SK-N-SH treated with all-trans-retinoic acid at 6 μM for 48 hours (cell line): ENCODE results near the gene IQSEC1.

Source experiments
- ARNTL ChIP-seq: fragments of 450-650 bp; formaldehyde crosslinking; IDR thresholded peaks from 2 replicates; pipeline ENCODE4 v1.5.0; 2020; ENCODE audit warnings: low read depth, mild to moderate bottlenecking, moderate library complexity, borderline replicate concordance
- CREB5 ChIP-seq: fragments of 250-450 bp; sonication (Bioruptor Pico); IDR thresholded peaks from 2 replicates; pipeline ENCODE4 v1.5.1; 2020; ENCODE audit warnings: low read depth, mild to moderate bottlenecking, moderate library complexity
- ESRRG ChIP-seq: fragments of 250-450 bp; sonication (Bioruptor Pico); IDR thresholded peaks from 2 replicates; pipeline ENCODE4 v1.6.1; 2021; ENCODE audit warnings: mild to moderate bottlenecking
- GLIS3 ChIP-seq: fragments of 250-450 bp; sonication (Bioruptor Pico); IDR thresholded peaks from 2 replicates; pipeline ENCODE4 v1.5.0; 2020; ENCODE audit warnings: mild to moderate bottlenecking, moderate library complexity
- ISL1 ChIP-seq: fragments of 250-450 bp; sonication (Bioruptor Pico); IDR thresholded peaks from 2 replicates; pipeline ENCODE4 v2.1.2; 2022; ENCODE audit warnings: mild to moderate bottlenecking, moderate library complexity
- OSR1 ChIP-seq: fragments of 250-450 bp; sonication (Bioruptor Pico); IDR thresholded peaks from 2 replicates; pipeline ENCODE4 v1.8.0; 2022; ENCODE audit warnings: moderate library complexity, mild to moderate bottlenecking, inconsistent platforms
- PATZ1 ChIP-seq: fragments of 250-450 bp; sonication (Bioruptor Pico); IDR thresholded peaks from 2 replicates; pipeline ENCODE4 v1.8.0; 2020; ENCODE audit warnings: mild to moderate bottlenecking, moderate library complexity, borderline replicate concordance
- PPARA ChIP-seq: fragments of 250-450 bp; sonication (Bioruptor Pico); IDR thresholded peaks from 2 replicates; pipeline ENCODE4 v1.5.0; 2020; ENCODE audit warnings: mild to moderate bottlenecking, borderline replicate concordance
- RARB ChIP-seq: fragments of 250-450 bp; sonication (Bioruptor Pico); IDR thresholded peaks from 2 replicates; pipeline ENCODE4 v1.8.0; 2021; ENCODE audit warnings: mild to moderate bottlenecking, moderate library complexity
- SNAI2 ChIP-seq: fragments of 250-450 bp; sonication (Bioruptor Pico); IDR thresholded peaks from 2 replicates; pipeline ENCODE4 v1.5.0; 2020; ENCODE audit warnings: mild to moderate bottlenecking, moderate library complexity
- TOX ChIP-seq: fragments of 250-450 bp; sonication (Bioruptor Pico); IDR thresholded peaks from 2 replicates; pipeline ENCODE4 v1.8.0; 2021; ENCODE audit warnings: mild to moderate bottlenecking, moderate library complexity, borderline replicate concordance
- ZFP30 ChIP-seq: fragments of 450-650 bp; formaldehyde crosslinking; IDR thresholded peaks from 2 replicates; pipeline ENCODE4 v1.5.0; 2022; ENCODE audit warnings: mild to moderate bottlenecking, moderate library complexity
- ZNF70 ChIP-seq: fragments of 450-650 bp; formaldehyde crosslinking; IDR thresholded peaks from 2 replicates; pipeline ENCODE4 v1.5.0; 2020; ENCODE audit warnings: mild to moderate bottlenecking, moderate library complexity

GRCh38 chr3:13012221-13012691, 61.0 kb downstream of the IQSEC1 start:
- TF ChIP-seq PPARA (CRISPR knock-in tag) (no peak), GLIS3 (no peak), ISL1 (CRISPR knock-in tag) (no peak), RARB (CRISPR knock-in tag) (no peak), PATZ1 (no peak), ZNF70 (CRISPR knock-in tag) (no peak), CREB5 (CRISPR knock-in tag) (no peak), TOX (CRISPR knock-in tag) (no peak), ZFP30 (CRISPR knock-in tag) (no peak), SNAI2 (CRISPR knock-in tag) (no peak), ESRRG (no peak), ARNTL (CRISPR knock-in tag) (no peak), OSR1 (CRISPR knock-in tag) (no peak)
